ENCODE results near the gene CCP110. TPM values are rescaled to one million over a fixed set of nuclear protein-coding genes. Genes with fewer than 3 reads are reported as not detected.

CCP110 gene
- total RNA-seq, 1 donor from 2014 or later, result 14.7 TPM

DNA sequence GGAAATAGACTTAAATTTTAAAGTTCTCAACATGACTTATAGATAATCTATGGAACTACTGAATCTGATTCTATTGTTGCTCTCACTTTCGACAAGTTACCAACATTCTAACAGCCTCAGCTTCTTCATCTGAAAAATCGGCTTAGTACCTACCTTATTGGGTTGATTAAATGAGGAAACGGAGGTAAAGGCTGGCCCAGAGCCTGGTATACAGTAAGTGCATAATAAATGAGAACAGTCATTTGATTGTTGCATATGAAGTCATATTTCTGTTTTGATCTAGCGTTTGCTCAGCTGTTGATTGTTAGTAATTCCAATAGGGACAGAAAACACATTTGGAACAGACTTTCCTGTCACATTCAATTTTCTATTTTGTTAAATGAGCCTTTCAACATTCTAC, 36.3 kb downstream of the CCP110 start:
- peaks cover 6% of the 10 kb centered on the region for H3K36me3 Mint-ChIP-seq (ENCODE audit: low read depth, unreplicated experiment)

GRCh38 chr16:19563377-19563776, 39.6 kb downstream of the CCP110 start:
- H3K9ac ChIP-seq (ENCODE audit: low read length), result no peak overlapping the region
- H3K36me3 ChIP-seq (ENCODE audit: insufficient read depth, low read length), result peaks cover 10% of the 10 kb centered on the region
- H3K4me1 Mint-ChIP-seq (ENCODE audit: low read depth, unreplicated experiment), result no peaks in the 10 kb centered on the region
- no peaks in the 10 kb centered on the region for H3K4me1 ChIP-seq (ENCODE audit: insufficient read depth, low read length)
- H3K4me3 Mint-ChIP-seq (ENCODE audit: unreplicated experiment), result no peak overlapping the region
- no peak for FAIRE-seq
- no peaks in the 10 kb centered on the region for H3K9me3 ChIP-seq (ENCODE audit: insufficient read depth, low read depth, low read length)
- H3K27me3 Mint-ChIP-seq (ENCODE audit: low read depth, unreplicated experiment), result no peaks in the 10 kb centered on the region
- peaks cover 22% of the 10 kb centered on the region for H4K20me1 ChIP-seq (ENCODE audit: insufficient read depth, low read length)
- H3K27me3 ChIP-seq (ENCODE audit: insufficient read depth, low read length), result no peaks in the 10 kb centered on the region
- H3K79me2 ChIP-seq (ENCODE audit: insufficient read depth, low read length), result peaks cover 34% of the 10 kb centered on the region
- H3K27ac Mint-ChIP-seq (ENCODE audit: unreplicated experiment), result no peak overlapping the region
- no peak overlapping the region for H3K4me2 ChIP-seq (ENCODE audit: low read length)
- peaks cover 2% of the 10 kb centered on the region for H3K9me3 Mint-ChIP-seq (ENCODE audit: unreplicated experiment)
- H3K36me3 Mint-ChIP-seq (ENCODE audit: low read depth, unreplicated experiment), result peaks cover 15% of the 10 kb centered on the region
- H3K4me3 ChIP-seq (ENCODE audit: insufficient read depth, low read depth, low read length), result no peak overlapping the region
- no peak overlapping the region for H2AFZ ChIP-seq (ENCODE audit: low read depth, low read length)
- TF ChIP-seq CTCF (IDR thresholded peaks at IDR 0.05; ENCODE audit: insufficient read depth, low read depth, low read length) (no peak), EZH2 (IDR thresholded peaks at IDR 0.05; ENCODE audit: insufficient read depth, low read length) (no peak)
- DNase-seq (ENCODE audit: low read depth), result no peak
- no peak overlapping the region for H3K27ac ChIP-seq (ENCODE audit: low read depth, low read length)

More for the DNA sequence above, 36.3 kb downstream of the CCP110 start:
- H3K27ac Mint-ChIP-seq (ENCODE audit: unreplicated experiment), result no peak overlapping the region
- FAIRE-seq, result no peak
- Histone ChIP-seq H3K9me3 (ENCODE audit: insufficient read depth, low read depth, low read length) (no peaks in the 10 kb centered on the region), H3K79me2 (ENCODE audit: insufficient read depth, low read length) (peaks cover 53% of the 10 kb centered on the region), H3K36me3 (ENCODE audit: insufficient read depth, low read length) (peaks cover 3% of the 10 kb centered on the region), H4K20me1 (ENCODE audit: insufficient read depth, low read length) (peaks cover 16% of the 10 kb centered on the region), H2AFZ (ENCODE audit: low read depth, low read length) (no peak overlapping the region), H3K9ac (ENCODE audit: low read length) (no peak overlapping the region), H3K4me3 (ENCODE audit: insufficient read depth, low read depth, low read length) (no peak overlapping the region), H3K4me2 (ENCODE audit: low read length) (no peak overlapping the region), H3K4me1 (ENCODE audit: insufficient read depth, low read length) (peaks cover 4% of the 10 kb centered on the region), H3K27ac (ENCODE audit: low read depth, low read length) (no peak overlapping the region), H3K27me3 (ENCODE audit: insufficient read depth, low read length) (no peaks in the 10 kb centered on the region)
- DNase-seq (ENCODE audit: low read depth), result no peak
- peaks cover 3% of the 10 kb centered on the region for H3K4me1 Mint-ChIP-seq (ENCODE audit: low read depth, unreplicated experiment)
- peaks cover 2% of the 10 kb centered on the region for H3K9me3 Mint-ChIP-seq (ENCODE audit: unreplicated experiment)
- no peaks in the 10 kb centered on the region for H3K27me3 Mint-ChIP-seq (ENCODE audit: low read depth, unreplicated experiment)
- no peak overlapping the region for H3K4me3 Mint-ChIP-seq (ENCODE audit: unreplicated experiment)
- TF ChIP-seq EZH2 (IDR thresholded peaks at IDR 0.05; ENCODE audit: insufficient read depth, low read length) (no peak), CTCF (IDR thresholded peaks at IDR 0.05; ENCODE audit: insufficient read depth, low read depth, low read length) (no peak)

- peaks cover 2% of the 10 kb centered on the region for H3K9me3 Mint-ChIP-seq (ENCODE audit: unreplicated experiment)
These were observed 42.6 kb downstream of the CCP110 start for GRCh38 chr16:19566362-19566761.

More at GRCh38 chr16:19566362-19566761, 42.6 kb downstream of the CCP110 start:
- FAIRE-seq (no peak), DNase-seq (ENCODE audit: low read depth) (no peak)
- Mint-ChIP-seq H3K27me3 (ENCODE audit: low read depth, unreplicated experiment) (no peaks in the 10 kb centered on the region), H3K4me1 (ENCODE audit: low read depth, unreplicated experiment) (no peaks in the 10 kb centered on the region), H3K4me3 (ENCODE audit: unreplicated experiment) (no peak overlapping the region), H3K27ac (ENCODE audit: unreplicated experiment) (no peak overlapping the region), H3K36me3 (ENCODE audit: low read depth, unreplicated experiment) (peaks cover 15% of the 10 kb centered on the region)
- Histone ChIP-seq H4K20me1 (ENCODE audit: insufficient read depth, low read length) (peaks cover 21% of the 10 kb centered on the region), H3K4me2 (ENCODE audit: low read length) (no peak overlapping the region), H3K4me3 (ENCODE audit: insufficient read depth, low read depth, low read length) (no peak overlapping the region), H2AFZ (ENCODE audit: low read depth, low read length) (no peak overlapping the region), H3K27me3 (ENCODE audit: insufficient read depth, low read length) (no peaks in the 10 kb centered on the region), H3K4me1 (ENCODE audit: insufficient read depth, low read length) (no peaks in the 10 kb centered on the region), H3K9me3 (ENCODE audit: insufficient read depth, low read depth, low read length) (no peaks in the 10 kb centered on the region), H3K27ac (ENCODE audit: low read depth, low read length) (no peak overlapping the region), H3K36me3 (ENCODE audit: insufficient read depth, low read length) (peaks cover 13% of the 10 kb centered on the region), H3K79me2 (ENCODE audit: insufficient read depth, low read length) (peaks cover 17% of the 10 kb centered on the region), H3K9ac (ENCODE audit: low read length) (no peak overlapping the region)
- TF ChIP-seq EZH2 (IDR thresholded peaks at IDR 0.05; ENCODE audit: insufficient read depth, low read length), result no peak
- TF ChIP-seq CTCF (IDR thresholded peaks at IDR 0.05; ENCODE audit: insufficient read depth, low read depth, low read length), result no peak
